HUES64 (cell line): ENCODE results near the gene NETO2.

Experiments
- H3K27ac ChIP-seq: 2 replicates; pipeline ENCODE4 v1.7.0; 2013; ENCODE audit warnings: low read depth, low read length, inconsistent platforms
- H3K27me3 ChIP-seq: 2 replicates; pipeline ENCODE4 v1.6.1; 2013; ENCODE audit warnings: mild to moderate bottlenecking, low read length; ENCODE audit not compliant: insufficient read depth
- H3K36me3 ChIP-seq: 2 replicates; pipeline ENCODE4 v1.6.1; 2013; ENCODE audit warnings: mild to moderate bottlenecking, low read length; ENCODE audit not compliant: insufficient read depth
- H3K4me1 ChIP-seq: 2 replicates; pipeline ENCODE4 v1.6.1; 2013; ENCODE audit warnings: mild to moderate bottlenecking, low read length, moderate library complexity; ENCODE audit not compliant: insufficient read depth
- H3K4me3 ChIP-seq: 2 replicates; pipeline ENCODE4 v1.5.1; 2013; ENCODE audit warnings: mild to moderate bottlenecking, low read length, moderate library complexity
- H3K9ac ChIP-seq: 2 replicates; pipeline ENCODE4 v1.6.1; 2013; ENCODE audit warnings: mild to moderate bottlenecking, low read depth, low read length
- H3K9me3 ChIP-seq: 2 replicates; pipeline ENCODE4 v1.6.1; 2013; ENCODE audit warnings: low read depth, low read length; ENCODE audit not compliant: insufficient read depth
- WGBS: fragments of 150-250, 120-280 bp; methylation state at CpG from one replicate; pipeline ENCODE4 v1.1.7; 2013; ENCODE audit warnings: missing lambda C conversion rate; 5-methylcytosine and 5-hydroxymethylcytosine counted together

NETO2 gene

GRCh38 chr16:47082099-47082865 is 61.5 kb downstream of the NETO2 start:
- Histone ChIP-seq H3K9me3 (no peaks in the 10 kb centered on the region), H3K36me3 (peaks cover 27% of the 10 kb centered on the region; the same call in 1 of the 2 replicates), H3K9ac (no peak overlapping the region), H3K4me1 (peaks cover 14% of the 10 kb centered on the region), H3K4me3 (no peak overlapping the region), H3K27ac (no peak overlapping the region), H3K27me3 (no peaks in the 10 kb centered on the region)
- 94% methylated on average over 2 of the region's 2 CpGs for WGBS

DNA sequence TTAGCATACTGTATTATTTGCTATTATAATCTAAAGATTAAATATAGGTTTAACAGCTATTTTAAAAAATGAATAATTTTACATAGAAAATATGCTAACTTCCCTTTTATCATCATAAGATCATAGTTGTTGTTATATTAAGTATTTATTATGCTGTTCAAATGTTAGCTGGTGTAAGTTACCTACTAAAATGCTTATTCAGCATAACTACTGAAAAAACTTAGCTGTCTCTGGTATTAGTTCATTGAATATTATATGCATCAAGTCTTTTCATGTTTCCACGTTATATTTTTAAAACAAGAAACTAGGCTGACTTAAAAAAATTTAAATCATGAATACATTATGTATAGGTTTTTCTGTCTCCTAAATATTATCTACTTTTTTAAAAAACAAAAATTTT is 62.6 kb downstream of the NETO2 start:
- no peaks in the 10 kb centered on the region for H3K27me3 ChIP-seq
- no peak overlapping the region; the same call in 1 of the 2 replicates for H3K27ac ChIP-seq
- H3K36me3 ChIP-seq = peaks cover 20% of the 10 kb centered on the region; the same call in 1 of the 2 replicates
- no peak overlapping the region for H3K4me3 ChIP-seq
- H3K4me1 ChIP-seq = peaks cover 22% of the 10 kb centered on the region
- no peaks in the 10 kb centered on the region for H3K9me3 ChIP-seq
- no peak overlapping the region for H3K9ac ChIP-seq
- WGBS = no CpG with 5 or more reads among the region's 1 CpG

GRCh38 chr16:47079860-47080259 is 63.9 kb downstream of the NETO2 start:
- H3K36me3 ChIP-seq = peaks cover 17% of the 10 kb centered on the region; the same call in 1 of the 2 replicates
- no peaks in the 10 kb centered on the region for H3K9me3 ChIP-seq
- WGBS = 76% methylated on average over 2 of the region's 5 CpGs
- H3K27me3 ChIP-seq = no peaks in the 10 kb centered on the region
- H3K9ac ChIP-seq = peak overlapping the region; percentile 7; the same call in 1 of the 2 replicates
- no peak overlapping the region for H3K4me3 ChIP-seq
- H3K4me1 ChIP-seq = peaks cover 22% of the 10 kb centered on the region
- peak overlapping the region; percentile 81; the same call in 1 of the 2 replicates for H3K27ac ChIP-seq

DNA sequence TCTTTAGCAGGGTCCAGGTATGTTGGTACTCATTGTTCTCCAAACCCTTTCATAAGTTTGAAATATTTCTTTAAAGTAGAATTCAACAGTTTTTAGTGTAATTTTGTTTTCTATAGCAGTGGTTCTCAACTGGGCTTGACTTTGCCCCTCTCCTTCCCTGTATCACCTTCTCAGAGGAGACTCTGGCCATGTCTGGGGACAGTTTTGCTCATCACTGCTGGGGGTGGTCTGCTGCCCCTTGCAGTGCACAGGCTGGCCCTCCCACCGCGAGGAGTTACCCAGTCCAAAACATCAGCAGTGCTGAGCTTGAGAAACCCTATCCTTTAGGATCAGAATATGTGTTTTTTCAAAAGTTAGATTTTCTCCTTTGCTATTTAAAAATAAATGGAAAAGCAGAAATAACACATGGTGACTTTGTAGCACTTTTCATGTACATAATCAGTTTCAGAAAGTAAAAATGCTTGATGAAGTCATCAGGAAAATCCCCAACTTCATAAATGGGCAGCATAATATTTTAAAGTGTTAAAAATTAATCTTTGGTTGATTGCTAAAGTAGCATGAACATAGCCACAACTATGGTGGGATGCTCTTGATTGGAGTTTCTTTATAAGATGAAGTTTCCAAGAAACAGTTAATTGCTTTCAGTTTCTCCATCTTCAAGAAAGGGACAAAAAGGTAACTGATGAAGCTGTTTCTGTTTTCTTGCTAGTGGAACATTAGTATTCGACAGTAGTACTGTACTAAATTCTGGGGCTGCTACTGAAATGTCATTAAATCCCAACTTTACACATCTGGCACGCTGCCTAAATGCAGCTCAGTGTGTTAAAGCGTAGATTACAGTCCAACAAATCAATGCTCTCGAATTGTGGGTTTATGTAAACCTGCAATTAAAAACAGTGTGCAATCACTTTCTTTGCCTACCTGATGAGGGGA is 70.3 kb downstream of the NETO2 start:
- H3K27ac ChIP-seq = no peak overlapping the region
- no peak overlapping the region for H3K4me3 ChIP-seq
- H3K9ac ChIP-seq = no peak overlapping the region
- no peaks in the 10 kb centered on the region for H3K27me3 ChIP-seq
- no peaks in the 10 kb centered on the region for H3K36me3 ChIP-seq
- WGBS = 94% methylated on average over 6 of the region's 6 CpGs
- no peaks in the 10 kb centered on the region for H3K9me3 ChIP-seq
- H3K4me1 ChIP-seq = peaks cover 8% of the 10 kb centered on the region

DNA sequence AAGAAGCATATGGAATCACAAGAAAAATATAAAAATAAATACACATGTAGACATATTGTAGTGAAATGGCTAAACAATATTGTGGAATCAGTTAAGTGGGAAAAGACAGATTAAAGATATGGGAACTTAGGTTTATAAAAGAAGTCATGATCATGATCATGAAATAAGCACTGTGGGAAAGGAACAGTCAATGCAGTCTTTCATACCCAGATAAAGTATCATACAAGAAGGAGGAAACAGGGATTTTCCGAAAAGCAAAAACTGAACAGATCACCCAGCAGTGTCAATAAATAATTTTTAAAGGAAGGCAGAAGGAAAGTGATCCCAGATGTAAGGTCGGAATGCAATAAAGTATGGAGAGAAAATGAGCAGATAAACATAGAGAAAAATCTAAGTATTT is 71.6 kb downstream of the NETO2 start:
- WGBS = 83% methylated on average over 1 of the region's 2 CpGs
- Histone ChIP-seq H3K4me3 (no peak overlapping the region), H3K9me3 (no peaks in the 10 kb centered on the region), H3K9ac (no peak overlapping the region), H3K27ac (no peak overlapping the region), H3K36me3 (no peaks in the 10 kb centered on the region), H3K4me1 (peaks cover 8% of the 10 kb centered on the region), H3K27me3 (no peaks in the 10 kb centered on the region)

- H3K27ac ChIP-seq = no peak overlapping the region
- H3K4me1 ChIP-seq = no peaks in the 10 kb centered on the region
- H3K9me3 ChIP-seq = no peaks in the 10 kb centered on the region
- H3K9ac ChIP-seq = no peak overlapping the region
- no peak overlapping the region for H3K4me3 ChIP-seq
- no peaks in the 10 kb centered on the region for H3K36me3 ChIP-seq
- whole genome bisulfite sequencing = 90% methylated on average over 11 of the region's 11 CpGs
- no peaks in the 10 kb centered on the region for H3K27me3 ChIP-seq
Observed at GRCh38 chr16:47069841-47070584, 73.7 kb downstream of the NETO2 start.

DNA sequence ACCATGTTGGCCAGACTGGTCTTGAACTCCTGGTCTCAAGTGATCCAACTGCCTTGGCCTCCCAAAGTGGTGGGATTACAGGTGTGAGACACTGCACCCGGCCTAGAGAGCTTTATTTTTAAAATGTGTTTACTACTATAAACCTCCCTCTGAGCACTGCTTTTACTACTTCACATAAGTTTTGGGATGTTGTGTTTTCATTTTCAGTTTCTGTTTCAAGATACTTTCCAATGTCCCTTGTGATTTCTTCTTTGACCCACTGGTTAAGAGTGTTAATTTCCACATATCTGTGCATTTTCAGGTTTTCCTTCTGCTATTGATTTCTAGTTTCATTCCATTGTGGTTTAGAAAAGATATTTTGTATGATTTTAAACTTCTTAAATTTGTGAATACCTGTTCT is 74.4 kb downstream of the NETO2 start:
- Histone ChIP-seq H3K4me1 (no peaks in the 10 kb centered on the region), H3K27me3 (no peaks in the 10 kb centered on the region), H3K36me3 (no peaks in the 10 kb centered on the region), H3K9me3 (no peaks in the 10 kb centered on the region), H3K4me3 (no peak overlapping the region), H3K27ac (no peak overlapping the region), H3K9ac (no peak overlapping the region)
- WGBS = no CpG with 5 or more reads among the region's 1 CpG

- H3K27ac ChIP-seq = no peak overlapping the region
- no peak overlapping the region for H3K4me3 ChIP-seq
- no peak overlapping the region for H3K9ac ChIP-seq
- 94% methylated on average over 5 of the region's 5 CpGs for WGBS
- no peaks in the 10 kb centered on the region for H3K36me3 ChIP-seq
- H3K4me1 ChIP-seq = no peaks in the 10 kb centered on the region
- no peaks in the 10 kb centered on the region for H3K27me3 ChIP-seq
- no peaks in the 10 kb centered on the region for H3K9me3 ChIP-seq
Observed at GRCh38 chr16:47067203-47067602, 76.5 kb downstream of the NETO2 start.

- Histone ChIP-seq H3K27me3 (no peaks in the 10 kb centered on the region), H3K4me1 (no peaks in the 10 kb centered on the region), H3K4me3 (no peak overlapping the region), H3K9me3 (no peaks in the 10 kb centered on the region), H3K36me3 (no peaks in the 10 kb centered on the region), H3K27ac (no peak overlapping the region), H3K9ac (no peak overlapping the region)
- WGBS = 68% methylated on average over 13 of the region's 13 CpGs
Observed at GRCh38 chr16:47065766-47066688, 77.7 kb downstream of the NETO2 start.

- H3K36me3 ChIP-seq = no peaks in the 10 kb centered on the region
- 90% methylated on average over 4 of the region's 4 CpGs for WGBS
- H3K9me3 ChIP-seq = no peaks in the 10 kb centered on the region
- H3K4me1 ChIP-seq = no peaks in the 10 kb centered on the region
- H3K27ac ChIP-seq = no peak overlapping the region
- H3K27me3 ChIP-seq = no peaks in the 10 kb centered on the region
- no peak overlapping the region for H3K9ac ChIP-seq
- H3K4me3 ChIP-seq = no peak overlapping the region
Observed at GRCh38 chr16:47064775-47065174, 79.0 kb downstream of the NETO2 start.
